Measurements from ENCODE around the gene LCTL. TPM values are rescaled to one million over a fixed set of nuclear protein-coding genes. Genes with fewer than 3 reads are reported as not detected.
"Not testable (repeated sequence)": the region's sequence is repeated elsewhere in the genome, so short reads cannot be mapped to it uniquely, and the experiment has no call there.

Gene LCTL
- polyA plus RNA-seq, 1 donor from 2014 or later, result not detected

- Mint-ChIP-seq H3K4me1 (peaks cover 32 to 41% (median 37%) of the 10 kb centered on the region in 3 donors), H3K4me3 (peak within 1 kb of the TSS; percentile 98 to 100 (median 100)), H3K9me3 (no peaks in the 10 kb centered on the region), H3K36me3 (peaks cover 3% of the 10 kb centered on the region), H3K27me3 (no peaks in the 10 kb centered on the region), H3K27ac (peak within 1 kb of the TSS; percentile 95 to 100 (median 99))
Measured at GRCh38 chr15:66504563-66505429, 61.0 kb downstream of the LCTL start, which contains the start of the genes RPL4 and ZWILCH. Gene RPL4, minus strand, starts transcription at chr15:66504855. Its CDS starts 65 bp downstream, at chr15:66504790. Gene ZWILCH, plus strand, starts transcription at chr15:66505326. Its CDS starts 13 bp downstream, at chr15:66505339.

GRCh38 chr15:66503780-66504562, 61.8 kb downstream of the LCTL start:
- Mint-ChIP-seq H3K4me1 (peaks cover 32 to 41% (median 38%) of the 10 kb centered on the region in 3 donors), H3K27me3 (no peaks in the 10 kb centered on the region), H3K27ac (peak overlapping the region; percentile 95 to 100 (median 99)), H3K36me3 (peaks cover 1% of the 10 kb centered on the region), H3K4me3 (peak overlapping the region; percentile 98 to 100 (median 100)), H3K9me3 (no peaks in the 10 kb centered on the region)

GRCh38 chr15:66503041-66503648, 62.7 kb downstream of the LCTL start:
- H3K36me3 Mint-ChIP-seq, H3K27me3 Mint-ChIP-seq, H3K9me3 Mint-ChIP-seq: not testable (repeated sequence)
- Mint-ChIP-seq H3K4me1 (peaks cover 32 to 43% (median 43%) of the 10 kb centered on the region in 3 donors), H3K27ac (peak overlapping the region; percentile 95 to 100 (median 99)), H3K4me3 (peak overlapping the region; percentile 98 to 100 (median 100))

DNA sequence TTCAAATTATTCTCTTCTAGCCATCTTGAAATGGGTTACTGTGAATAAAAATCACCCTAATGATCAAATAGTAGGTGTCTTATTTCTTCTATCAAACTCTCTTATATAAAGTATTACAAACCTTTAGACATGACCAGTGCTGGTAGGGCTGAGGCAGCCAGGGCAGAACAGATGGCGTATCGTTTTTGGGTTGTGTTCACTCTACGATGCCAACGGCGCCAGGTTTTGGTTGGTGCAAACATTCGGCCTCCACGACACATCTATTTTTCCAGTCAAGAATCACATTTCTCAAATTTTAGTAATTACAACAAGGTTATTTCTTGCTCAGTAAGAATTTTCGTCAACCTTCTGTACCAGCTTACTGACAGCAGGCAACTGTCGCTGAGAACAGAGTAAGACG, 63.3 kb downstream of the LCTL start:
- no peaks in the 10 kb centered on the region for H3K27me3 Mint-ChIP-seq
- peaks cover 38 to 50% (median 48%) of the 10 kb centered on the region in 3 donors for H3K4me1 Mint-ChIP-seq
- H3K27ac Mint-ChIP-seq, result peak overlapping the region; percentile 95 to 100 (median 99)
- peak overlapping the region; percentile 98 to 100 (median 100) for H3K4me3 Mint-ChIP-seq
- no peaks in the 10 kb centered on the region for H3K9me3 Mint-ChIP-seq
- H3K36me3 Mint-ChIP-seq, result peaks cover 1% of the 10 kb centered on the region

DNA sequence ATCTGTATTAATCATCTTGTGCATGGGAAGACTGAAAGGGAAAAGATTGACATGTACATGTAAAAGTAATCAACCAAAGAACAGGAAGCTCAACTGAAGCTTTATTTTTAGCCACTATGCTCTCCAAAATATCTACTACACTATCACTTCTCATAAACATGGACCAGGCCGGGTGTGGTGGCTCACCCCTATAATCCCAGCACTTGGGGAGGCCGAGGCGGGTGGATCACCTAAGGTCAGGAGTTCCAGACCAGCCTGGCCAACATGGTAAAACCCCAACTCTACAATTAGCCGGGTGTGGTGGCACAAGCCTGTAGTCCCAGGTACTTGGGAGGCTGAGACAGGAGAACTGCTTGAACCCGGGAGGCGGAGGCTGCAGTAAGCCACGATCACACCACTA, 65.5 kb downstream of the LCTL start:
- peak overlapping the region in 2 of 4 donors; percentile 31 to 98 for H3K4me3 Mint-ChIP-seq
- H3K27me3 Mint-ChIP-seq, H3K36me3 Mint-ChIP-seq, H3K9me3 Mint-ChIP-seq: not testable (repeated sequence)
- H3K27ac Mint-ChIP-seq, result peak overlapping the region; percentile 47 to 97 (median 72)
- peaks cover 32 to 46% (median 42%) of the 10 kb centered on the region in 3 donors for H3K4me1 Mint-ChIP-seq

DNA sequence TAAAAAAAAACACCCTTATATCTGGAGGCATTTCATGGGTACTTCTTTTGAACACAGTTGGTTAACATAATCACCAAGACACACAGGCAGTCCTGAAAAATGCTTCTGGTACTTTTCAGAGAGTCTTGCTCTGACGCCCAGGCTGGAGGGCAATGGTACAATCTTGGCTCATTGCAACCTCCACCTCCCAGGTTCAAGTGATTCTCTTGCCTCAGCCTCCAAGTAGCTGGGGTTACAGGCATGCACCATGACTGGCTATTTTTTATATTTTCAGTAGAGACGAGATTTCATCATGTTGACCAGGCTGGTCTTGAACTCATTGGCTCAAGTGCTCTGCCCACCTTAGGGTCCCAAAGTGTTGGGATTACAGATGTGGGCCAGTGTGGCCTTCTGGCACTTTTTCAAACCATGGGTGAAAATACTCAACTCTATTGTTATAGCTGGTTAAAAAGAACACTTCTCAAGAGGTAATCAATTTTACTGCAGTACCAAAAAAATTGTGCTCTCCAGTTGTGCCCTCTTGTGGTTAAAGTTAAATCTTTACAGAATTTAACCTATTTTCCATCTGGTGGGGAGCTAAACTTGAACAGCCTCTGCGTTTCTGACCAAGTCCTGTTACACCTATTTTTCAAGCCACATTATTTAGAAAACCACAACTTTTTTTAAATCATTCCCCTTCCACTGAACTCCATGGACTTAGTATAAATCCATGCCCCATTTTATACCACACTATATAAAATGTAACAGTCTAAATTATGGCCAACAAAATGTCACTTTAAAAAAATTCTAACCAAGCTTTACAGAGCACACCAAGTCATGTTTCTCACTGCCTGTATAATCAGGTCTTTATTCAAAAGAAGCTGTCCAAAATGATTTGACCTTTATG, 67.1 kb downstream of the LCTL start:
- H3K27ac Mint-ChIP-seq, result peak overlapping the region; percentile 84 to 99 (median 97)
- no peaks in the 10 kb centered on the region for H3K36me3 Mint-ChIP-seq
- H3K27me3 Mint-ChIP-seq, result no peaks in the 10 kb centered on the region
- H3K4me1 Mint-ChIP-seq, result peaks cover 24 to 46% (median 30%) of the 10 kb centered on the region in 3 donors
- no peaks in the 10 kb centered on the region for H3K9me3 Mint-ChIP-seq
- H3K4me3 Mint-ChIP-seq, result peak overlapping the region in 2 of 4 donors; percentile 96 to 98

Other genes with a start within 250 kb of the LCTL start
- 4.7 TPM for gene TIPIN, start 209.3 kb downstream of the LCTL start, polyA plus RNA-seq
- gene MAP2K1, start 179.1 kb downstream of the LCTL start, polyA plus RNA-seq, result 39.7 TPM
- gene SNAPC5, start 68.2 kb downstream of the LCTL start, polyA plus RNA-seq, result 48.4 TPM
- 1,406 TPM for gene RPL4, start 61.1 kb downstream of the LCTL start, polyA plus RNA-seq
- 8.0 TPM for gene ZWILCH, start 60.7 kb downstream of the LCTL start, polyA plus RNA-seq
- not detected for gene SMAD6, start 136.2 kb upstream of the LCTL start, polyA plus RNA-seq